NAMALWA (cell line): Measurements from ENCODE around the gene GUCY2C.

Experiments
- DNase-seq: peaks from one replicate; pipeline ENCODE4 v3.0.0-alpha.2; 2015; ENCODE audit warnings: low spot score

The GUCY2C gene

GRCh38 chr12:14681625-14682024 lies 14.8 kb downstream of the GUCY2C start:
- no peak for DNase-seq

DNA sequence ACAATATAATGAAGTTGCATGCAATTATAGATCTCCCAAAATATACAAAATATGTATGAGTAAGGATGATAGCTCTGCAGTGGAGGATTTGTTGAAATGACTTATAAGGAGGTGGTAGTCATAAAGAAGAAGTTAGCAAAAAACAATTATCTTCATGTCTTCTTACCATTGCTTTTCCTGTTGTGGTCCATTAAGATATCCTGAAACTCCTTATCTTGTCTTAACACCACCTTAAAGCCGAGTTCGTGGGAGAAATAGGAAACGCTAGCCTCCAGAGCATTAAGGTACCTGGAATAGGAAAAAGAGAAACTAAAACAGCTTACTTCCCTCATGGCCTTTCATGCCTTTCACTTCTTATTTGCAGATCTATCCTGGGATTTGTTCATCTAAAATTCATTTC lies 15.2 kb downstream of the GUCY2C start:
- DNase-seq = no peak

GRCh38 chr12:14678547-14679150 lies 17.8 kb downstream of the GUCY2C start:
- DNase-seq = no peak

- no peak for DNase-seq
Measured at GRCh38 chr12:14668591-14668990, 27.8 kb downstream of the GUCY2C start.

DNA sequence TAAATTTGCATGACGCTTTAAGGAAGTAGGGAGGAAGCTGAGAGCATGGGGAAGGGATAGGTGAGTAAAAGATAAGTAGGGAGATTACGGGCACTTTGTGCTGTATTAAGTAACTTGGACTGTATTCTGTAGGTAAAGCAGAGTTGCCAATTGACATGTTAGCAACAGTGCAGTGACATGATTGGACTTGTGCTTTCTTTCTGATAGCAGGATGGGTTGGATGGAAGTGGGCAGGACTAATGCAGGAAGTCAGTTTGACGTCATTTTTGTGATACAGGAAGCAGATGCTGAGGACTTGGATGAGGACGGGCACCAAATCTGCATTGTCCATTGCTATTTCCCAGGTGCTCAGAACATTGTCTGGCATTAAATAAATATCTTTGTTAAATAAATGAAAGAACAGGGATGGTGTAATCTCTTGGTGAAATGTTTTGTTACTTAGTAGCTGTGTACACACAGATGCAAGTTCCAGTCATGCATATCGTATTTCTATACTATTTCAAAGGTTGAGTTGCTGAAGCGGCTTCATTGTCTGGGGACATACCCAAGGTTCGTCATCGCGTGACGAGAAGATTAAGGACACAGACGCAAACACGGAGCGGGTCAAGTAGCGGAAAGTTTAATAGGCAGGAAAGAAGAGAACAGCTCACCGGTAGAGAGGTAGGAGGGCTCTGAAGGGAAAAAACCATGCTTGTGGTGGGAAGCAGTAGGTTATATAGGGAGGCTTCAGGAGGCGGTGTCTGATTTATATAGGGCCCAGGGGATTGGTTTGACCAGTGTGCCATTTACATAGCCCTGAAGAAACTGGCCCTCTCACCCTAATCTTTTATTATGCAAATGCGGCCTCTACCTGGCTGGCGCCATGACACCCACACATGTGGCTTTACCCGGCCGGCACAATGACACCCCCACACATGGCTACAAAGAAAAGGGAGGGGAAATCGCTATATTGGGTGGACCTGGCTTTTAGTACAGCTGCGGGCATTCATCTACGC lies 30.7 kb downstream of the GUCY2C start:
- DNase-seq = peak; percentile 39

GRCh38 chr12:14664434-14665023 lies 31.9 kb downstream of the GUCY2C start:
- peak; percentile 86 for DNase-seq

DNA sequence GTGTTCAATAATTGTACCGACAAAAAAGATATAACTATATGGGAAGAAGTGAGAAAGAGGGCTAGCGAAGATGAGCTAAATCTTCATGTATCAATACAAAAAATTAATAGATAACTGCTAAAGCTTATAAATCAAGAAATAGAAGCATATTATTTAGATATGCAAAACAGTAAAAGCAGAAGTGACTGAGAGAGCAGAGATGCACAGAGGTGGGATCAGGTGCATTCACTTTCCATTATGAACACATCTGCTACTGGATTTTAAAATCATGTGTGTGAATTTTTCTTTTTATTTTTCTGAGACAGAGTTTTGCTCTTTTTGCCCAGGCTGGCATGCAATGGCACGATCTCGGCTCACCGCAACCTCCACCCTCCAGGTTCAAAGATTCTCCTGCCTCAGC lies 33.4 kb downstream of the GUCY2C start:
- peak; percentile 46 for DNase-seq

GRCh38 chr12:14656846-14657245 lies 39.6 kb downstream of the GUCY2C start:
- DNase-seq = no peak

DNA sequence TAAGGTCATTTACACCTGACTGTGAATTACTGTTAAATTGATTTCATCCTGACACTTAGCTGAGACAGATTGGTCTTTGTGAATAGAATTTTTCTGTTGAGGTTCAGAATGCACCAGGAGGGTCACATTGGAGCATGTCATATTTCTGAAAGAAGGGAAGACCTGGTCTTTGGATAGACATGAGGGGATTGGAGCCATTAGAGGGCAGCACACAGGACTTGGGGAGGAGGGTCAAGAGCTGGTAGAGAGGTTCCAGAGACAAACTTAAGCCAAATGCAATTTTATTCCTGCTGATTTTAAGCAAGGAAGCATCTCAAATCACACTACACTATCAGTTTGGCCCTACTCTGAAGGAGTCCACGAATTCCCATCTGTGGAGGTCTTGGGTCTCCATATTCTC lies 41.1 kb downstream of the GUCY2C start:
- DNase-seq = no peak

- DNase-seq = peak; percentile 30
Measured at GRCh38 chr12:14654842-14655241, 41.6 kb downstream of the GUCY2C start.

GRCh38 chr12:14654416-14654815 lies 42.0 kb downstream of the GUCY2C start:
- DNase-seq = no peak

GRCh38 chr12:14652483-14652882 lies 43.9 kb downstream of the GUCY2C start:
- no peak for DNase-seq

- no peak for DNase-seq
Measured at GRCh38 chr12:14651371-14651770, 45.0 kb downstream of the GUCY2C start.

DNA sequence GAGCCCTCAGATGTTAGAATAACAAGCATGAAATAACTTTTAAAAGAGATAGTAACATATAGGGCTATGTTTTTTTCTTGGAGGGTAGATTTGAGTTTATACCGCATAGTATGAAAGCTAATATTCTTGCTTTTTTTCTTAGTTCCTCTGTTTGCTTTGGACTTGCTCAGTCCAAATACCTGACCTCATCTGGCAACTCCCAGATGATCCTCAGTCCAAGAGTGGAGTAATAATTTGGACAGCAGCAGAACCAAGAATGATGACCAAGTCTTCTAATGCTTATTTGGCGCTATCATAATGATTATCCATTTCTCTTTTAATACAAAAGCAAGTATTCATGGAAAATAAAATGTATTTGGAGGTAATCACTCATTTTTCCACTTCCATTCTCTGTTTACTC lies 45.6 kb downstream of the GUCY2C start:
- no peak for DNase-seq

DNA sequence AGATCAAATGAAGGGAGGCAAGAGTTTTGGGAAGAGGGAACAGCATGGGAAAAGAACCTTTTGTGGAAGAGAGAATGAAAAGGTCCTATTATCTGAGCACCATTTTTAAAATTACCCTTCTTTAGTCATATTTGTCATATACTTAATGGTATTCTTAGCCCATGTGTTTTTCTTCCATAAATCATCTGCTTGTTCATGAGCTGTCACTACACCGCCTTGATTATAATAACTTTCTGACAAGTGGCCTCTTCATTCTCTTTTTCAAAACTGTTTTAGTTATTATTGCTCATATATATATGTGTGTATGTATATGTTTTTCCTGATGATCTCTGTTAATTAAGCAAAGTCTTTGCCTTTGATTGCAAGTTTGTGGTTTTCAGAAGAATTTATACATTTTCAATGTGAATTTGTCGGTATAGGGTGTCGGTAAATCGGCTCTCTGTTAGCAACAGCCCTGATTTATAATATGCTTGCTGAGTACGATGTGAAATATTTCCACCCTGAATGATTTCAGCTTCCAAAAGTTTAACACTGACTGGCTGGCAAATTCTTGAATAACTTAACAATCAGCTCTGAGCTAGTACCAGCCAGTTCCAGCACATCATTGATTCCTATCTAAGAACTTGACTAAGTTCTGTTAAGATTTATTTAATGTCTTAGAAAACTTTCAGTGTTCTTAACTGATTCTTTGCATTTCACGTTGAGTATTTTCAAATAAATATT lies 49.2 kb downstream of the GUCY2C start:
- DNase-seq = no peak

- peak; percentile 52 for DNase-seq
Measured at GRCh38 chr12:14643251-14643650, 53.1 kb downstream of the GUCY2C start.

DNA sequence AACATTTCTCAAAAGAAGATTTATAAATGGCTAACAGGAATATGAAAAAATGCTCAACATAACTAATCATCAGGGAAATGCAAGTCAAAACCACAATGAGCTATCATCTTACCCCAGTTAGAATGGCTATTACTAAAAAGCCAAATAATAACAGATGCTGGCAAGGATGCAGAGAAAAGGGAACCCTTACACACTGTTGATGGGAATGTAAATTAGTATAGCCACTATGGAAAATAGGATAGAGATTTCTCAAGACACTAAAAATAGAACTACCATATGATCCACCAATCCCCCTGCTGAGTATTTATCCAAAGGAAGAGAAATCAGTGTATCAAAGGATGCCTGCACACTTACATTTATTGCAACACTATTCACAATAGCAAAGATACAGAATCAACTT lies 58.3 kb downstream of the GUCY2C start:
- no peak for DNase-seq

GRCh38 chr12:14635776-14636175 lies 60.6 kb downstream of the GUCY2C start:
- no peak for DNase-seq

DNA sequence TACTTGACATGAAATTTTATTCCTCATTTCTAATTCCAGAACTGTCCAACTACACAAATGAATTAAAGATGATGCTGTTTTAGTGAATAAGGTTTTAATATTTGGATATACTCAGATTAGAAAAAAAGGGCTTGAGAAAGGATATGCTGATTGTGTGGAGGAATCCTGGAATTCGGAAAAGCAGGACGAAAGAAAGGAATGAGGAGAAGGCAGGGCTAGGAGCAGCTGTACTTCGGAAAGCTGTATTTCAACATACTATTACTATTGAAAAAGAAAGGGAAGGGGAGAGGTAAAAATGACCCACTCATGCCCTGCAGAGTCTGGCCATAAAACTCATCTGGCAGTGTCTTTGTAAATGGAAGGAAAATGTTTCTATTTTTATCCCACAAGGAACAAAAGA lies 65.6 kb downstream of the GUCY2C start:
- no peak for DNase-seq

- DNase-seq = peak; percentile 81
Measured at GRCh38 chr12:14629832-14630710, 66.3 kb downstream of the GUCY2C start.

DNA sequence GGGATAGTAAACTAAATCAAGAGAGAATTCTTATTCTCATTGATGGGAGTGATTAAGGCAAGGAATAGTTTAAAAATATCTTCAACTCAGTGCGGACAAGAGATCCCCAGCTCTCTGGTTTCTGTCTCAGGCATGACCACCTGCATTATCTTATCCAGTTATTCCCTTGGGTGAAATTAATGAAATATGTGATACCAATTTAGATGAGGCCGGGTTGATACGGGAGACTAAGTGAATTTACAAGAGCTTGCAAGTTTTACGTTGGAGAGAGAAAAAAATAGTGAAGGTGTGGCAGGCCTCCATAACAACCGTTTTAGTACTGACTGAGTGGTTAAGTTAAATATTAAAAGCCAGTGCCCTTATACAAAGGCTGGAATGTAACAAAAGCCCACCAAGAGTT lies 67.6 kb downstream of the GUCY2C start:
- no peak for DNase-seq
